ENCODE measurements around the gene WTIP.
"Not testable (repeated sequence)": the region's sequence is repeated elsewhere in the genome, so short reads cannot be mapped to it uniquely, and the experiment has no call there.

The WTIP gene

GRCh38 chr19:34503531-34504272 lies 22.1 kb downstream of the WTIP start:
- no peak for DNase-seq (ENCODE audit: low read depth, low spot score)

DNA sequence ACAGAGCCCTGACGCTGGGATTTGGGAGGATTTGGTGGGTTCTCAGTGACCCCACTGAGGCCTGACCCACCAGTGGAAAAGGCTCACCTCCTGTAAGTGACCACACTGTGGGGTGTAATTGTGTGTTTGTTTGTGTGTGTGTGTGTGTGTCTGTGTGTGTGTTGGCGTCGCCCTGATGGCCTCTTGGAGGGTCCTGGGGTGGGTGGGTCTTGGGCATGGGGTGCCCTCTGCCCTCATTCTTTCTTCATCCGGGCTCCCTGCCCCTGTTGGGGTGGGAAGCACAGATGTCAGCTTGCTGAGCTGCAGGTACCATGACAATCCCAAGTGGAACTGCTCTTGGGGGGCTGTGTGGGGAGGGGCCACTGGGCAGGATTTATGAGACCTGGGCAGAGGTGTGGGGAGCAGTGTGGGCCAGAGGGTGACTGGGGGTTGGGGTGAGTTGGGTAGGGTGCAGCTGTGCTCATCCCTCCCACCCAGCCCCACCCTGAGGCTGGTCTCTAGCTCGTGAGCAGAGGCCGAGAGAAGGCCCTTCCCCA lies 22.8 kb downstream of the WTIP start:
- DNase-seq (ENCODE audit: low read depth, low spot score): no peak

GRCh38 chr19:34504809-34505291 lies 23.3 kb downstream of the WTIP start:
- no peak for DNase-seq (ENCODE audit: low read depth, low spot score)

DNA sequence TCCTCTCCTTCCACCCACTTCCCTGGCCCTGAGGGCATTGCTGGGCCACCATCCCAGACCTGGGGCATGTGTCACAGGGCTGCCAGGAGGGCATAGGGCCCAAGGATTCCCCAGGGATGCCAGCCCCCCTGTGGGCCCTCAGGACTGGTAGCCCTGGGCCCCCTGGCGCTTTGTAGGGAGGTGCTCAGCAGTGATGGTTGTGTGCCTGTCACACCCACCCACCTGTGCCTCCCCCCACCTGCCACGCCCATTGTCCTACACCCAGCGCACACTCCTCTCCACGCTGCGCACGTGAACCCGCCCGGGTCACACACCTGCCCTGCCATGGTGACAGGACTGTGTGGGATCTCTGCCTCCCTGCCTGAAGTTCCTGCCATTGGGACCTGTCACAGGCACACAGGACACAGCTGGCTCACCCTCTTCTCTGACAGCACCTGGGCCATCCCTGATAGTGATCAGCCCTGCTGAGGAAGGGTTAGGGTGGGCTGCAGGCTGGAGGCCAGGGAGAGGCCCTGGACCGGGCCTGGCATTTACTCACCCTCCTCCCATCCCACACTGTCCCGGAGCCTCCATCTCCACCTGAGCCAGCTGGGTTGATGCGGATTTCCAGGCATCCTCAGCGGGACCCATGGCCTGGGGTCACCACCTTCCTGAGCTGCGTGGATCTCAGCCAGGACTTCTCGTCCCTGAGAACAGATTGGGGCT lies 23.9 kb downstream of the WTIP start:
- no peak for DNase-seq (ENCODE audit: low read depth, low spot score)

- DNase-seq (ENCODE audit: low read depth, low spot score): no peak
These were observed 24.4 kb downstream of the WTIP start for GRCh38 chr19:34506026-34506370.

DNA sequence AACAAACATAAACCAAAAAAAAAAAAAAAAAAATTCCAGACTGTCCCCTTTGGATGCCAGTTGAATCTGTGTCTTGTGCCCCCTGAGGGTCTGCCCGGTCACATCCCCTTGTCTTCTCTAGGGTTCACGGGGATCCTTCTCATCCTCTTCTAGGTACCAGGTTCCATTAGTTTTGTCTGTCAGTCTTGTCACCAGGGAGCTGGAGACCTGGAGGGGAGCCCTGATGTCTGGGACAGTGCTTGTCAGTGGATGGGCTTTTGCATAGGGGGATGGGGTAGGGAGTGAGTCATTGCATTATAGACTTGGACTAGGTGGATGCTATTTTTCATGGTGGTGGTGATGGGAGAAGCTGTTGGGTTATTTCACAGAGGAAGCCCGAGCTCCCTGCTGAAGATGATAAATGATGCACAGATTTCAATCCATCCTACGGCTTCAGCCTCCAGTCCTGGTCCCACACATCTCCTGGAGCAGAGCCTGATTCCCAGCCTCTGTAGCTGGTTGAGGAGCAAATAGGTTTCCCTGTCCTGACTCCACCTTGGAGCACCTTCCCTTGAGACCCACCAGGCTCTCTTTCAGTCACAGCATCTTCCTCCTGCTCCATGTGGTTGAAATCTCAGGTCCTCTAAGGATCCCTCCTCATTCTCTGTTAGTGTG lies 26.0 kb downstream of the WTIP start:
- no peak for DNase-seq (ENCODE audit: low read depth, low spot score)

GRCh38 chr19:34508540-34508939 lies 27.0 kb downstream of the WTIP start:
- no peak for DNase-seq (ENCODE audit: low read depth, low spot score)

- DNase-seq (ENCODE audit: low read depth, low spot score): not testable (repeated sequence)
These were observed 29.3 kb downstream of the WTIP start for GRCh38 chr19:34510904-34511303.

- DNase-seq (ENCODE audit: low read depth, low spot score): no peak
These were observed 30.8 kb downstream of the WTIP start for GRCh38 chr19:34512254-34512822.

GRCh38 chr19:34513767-34514166 lies 32.2 kb downstream of the WTIP start:
- no peak for DNase-seq (ENCODE audit: low read depth, low spot score)

DNA sequence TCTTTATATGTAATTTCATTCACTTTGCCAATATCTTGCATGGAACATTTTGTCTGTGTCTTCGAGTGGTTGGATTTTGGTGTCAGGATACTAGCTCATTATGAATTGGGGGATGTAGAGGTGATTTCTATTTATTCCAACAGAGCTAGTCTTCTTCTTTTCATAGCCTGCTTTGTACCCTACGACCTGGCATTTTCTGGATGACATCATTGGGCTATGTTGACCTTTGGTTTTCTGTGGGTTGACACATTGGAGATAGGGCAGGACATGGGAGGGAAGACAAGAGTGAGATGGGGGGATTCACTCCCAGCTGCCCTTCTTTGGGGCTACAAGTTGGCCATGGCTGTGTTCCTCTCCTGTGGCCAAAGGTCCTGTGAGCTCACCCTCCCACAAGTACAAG lies 38.0 kb downstream of the WTIP start:
- no peak for DNase-seq (ENCODE audit: low read depth, low spot score)

- DNase-seq (ENCODE audit: low read depth, low spot score): no peak
These were observed 41.9 kb downstream of the WTIP start for GRCh38 chr19:34523408-34523807.

DNA sequence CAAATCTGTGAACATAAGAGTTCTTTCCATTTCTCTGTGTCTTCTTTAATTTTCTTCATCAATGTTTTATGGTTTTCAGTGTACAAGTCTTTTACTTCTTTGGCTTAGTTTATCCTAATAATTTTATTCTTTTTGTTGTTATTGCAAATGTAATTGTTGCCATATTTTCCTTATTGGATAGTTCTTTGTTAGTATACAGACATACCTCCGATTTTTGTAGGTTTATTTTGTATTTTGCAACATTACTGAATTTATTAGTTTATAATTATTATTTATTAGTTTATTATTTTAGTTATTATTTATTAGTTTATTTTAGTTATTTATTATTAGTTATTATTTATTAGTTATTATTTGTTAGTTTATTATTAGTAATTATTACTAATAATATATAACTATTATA lies 43.4 kb downstream of the WTIP start:
- no peak for DNase-seq (ENCODE audit: low read depth, low spot score)

DNA sequence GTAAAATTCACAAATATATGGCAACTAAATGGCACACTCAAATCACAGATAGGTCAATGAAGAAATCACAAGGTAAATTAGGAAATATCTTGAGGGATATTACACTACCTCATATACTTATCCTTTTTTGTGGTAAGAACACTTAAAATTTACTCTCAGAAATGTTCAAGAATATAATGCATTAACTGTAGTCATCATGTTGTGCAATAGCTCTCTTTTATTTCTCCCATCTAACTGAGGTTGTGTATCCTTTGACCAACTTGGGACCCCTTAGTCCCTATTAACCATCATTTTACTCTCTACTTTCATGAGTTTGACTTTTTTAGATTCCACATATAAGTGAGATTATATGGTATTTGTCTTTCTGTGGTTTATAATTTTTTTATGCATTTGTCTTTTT lies 52.6 kb downstream of the WTIP start:
- no peak for DNase-seq (ENCODE audit: low read depth, low spot score)

- no peak for DNase-seq (ENCODE audit: low read depth, low spot score)
These were observed 57.8 kb downstream of the WTIP start for GRCh38 chr19:34539396-34539795.

DNA sequence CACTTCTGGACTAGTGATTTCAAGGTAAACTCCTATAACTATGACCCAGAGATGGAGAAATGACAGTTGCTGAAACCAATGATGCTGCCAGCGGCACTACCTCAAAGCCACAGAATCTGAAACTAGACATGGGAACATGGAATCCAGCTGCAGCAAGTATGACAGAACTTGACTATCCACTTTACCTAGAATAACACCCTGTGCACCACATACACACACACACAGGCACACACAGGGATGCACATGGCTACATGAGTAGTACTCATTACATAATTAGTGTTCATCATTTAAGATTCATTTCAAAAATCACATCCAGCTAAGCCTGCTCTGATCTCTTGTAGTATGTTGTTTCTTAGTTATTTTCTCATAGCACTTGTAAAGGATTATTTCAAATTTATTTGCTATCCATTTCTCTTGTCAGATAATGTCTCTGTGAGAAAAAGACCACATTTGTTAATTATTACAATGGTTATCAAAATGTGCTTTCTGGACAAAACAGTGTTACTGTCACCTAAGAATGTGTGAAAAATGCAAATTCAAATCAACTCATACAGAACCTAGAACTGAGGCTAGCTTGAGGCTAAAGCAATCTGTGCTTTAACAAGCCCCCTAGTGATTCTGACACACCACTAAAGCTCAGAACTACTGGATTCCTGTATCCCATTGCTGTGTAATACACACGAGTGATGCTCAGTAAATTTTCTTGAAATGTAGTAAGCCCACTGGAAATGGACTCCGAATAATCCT lies 59.4 kb downstream of the WTIP start:
- no peak for DNase-seq (ENCODE audit: low read depth, low spot score)

DNA sequence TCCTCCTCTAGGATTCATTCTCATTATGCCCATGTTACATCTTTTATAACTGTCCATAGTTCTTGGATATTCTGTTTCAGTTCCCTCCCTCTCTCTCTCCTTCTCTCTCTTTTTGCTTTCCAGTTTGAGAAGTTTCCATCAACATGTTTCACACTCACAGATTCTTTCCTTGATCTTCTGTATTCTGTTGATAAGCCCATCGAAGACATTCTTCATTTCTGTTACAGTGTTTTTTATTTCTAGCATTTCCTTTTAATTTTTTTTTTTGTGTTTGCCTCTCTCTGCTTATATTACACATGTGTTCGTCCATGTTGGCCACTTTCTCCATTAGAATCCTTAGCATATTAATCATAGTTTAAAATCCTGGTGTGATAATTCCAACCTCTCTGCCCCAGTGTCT lies 68.3 kb downstream of the WTIP start:
- no peak for DNase-seq (ENCODE audit: low read depth, low spot score)

GRCh38 chr19:34555447-34555846 lies 73.9 kb downstream of the WTIP start:
- DNase-seq (ENCODE audit: low read depth, low spot score): no peak

GRCh38 chr19:34556488-34556887 lies 74.9 kb downstream of the WTIP start:
- DNase-seq (ENCODE audit: low read depth, low spot score): no peak

GRCh38 chr19:34559045-34559444 lies 77.5 kb downstream of the WTIP start:
- no peak for DNase-seq (ENCODE audit: low read depth, low spot score)

GRCh38 chr19:34560229-34560628 lies 78.7 kb downstream of the WTIP start:
- no peak for DNase-seq (ENCODE audit: low read depth, low spot score)
